GM21723 (cell line): ENCODE measurements around the gene SYCE3.
"Not testable (repeated sequence)": the region's sequence is repeated elsewhere in the genome, so short reads cannot be mapped to it uniquely, and the experiment has no call there.

Experiments
- ATAC-seq: cut with Tn5 transposase; IDR thresholded peaks from one replicate; pipeline ENCODE4 v1.9.1; 2021; ENCODE audit warnings: mild to moderate bottlenecking, moderate library complexity; ENCODE audit not compliant: unreplicated experiment

SYCE3 gene

GRCh38 chr22:50551160-50551752 lies 11.5 kb downstream of the SYCE3 start:
- no peak for ATAC-seq

DNA sequence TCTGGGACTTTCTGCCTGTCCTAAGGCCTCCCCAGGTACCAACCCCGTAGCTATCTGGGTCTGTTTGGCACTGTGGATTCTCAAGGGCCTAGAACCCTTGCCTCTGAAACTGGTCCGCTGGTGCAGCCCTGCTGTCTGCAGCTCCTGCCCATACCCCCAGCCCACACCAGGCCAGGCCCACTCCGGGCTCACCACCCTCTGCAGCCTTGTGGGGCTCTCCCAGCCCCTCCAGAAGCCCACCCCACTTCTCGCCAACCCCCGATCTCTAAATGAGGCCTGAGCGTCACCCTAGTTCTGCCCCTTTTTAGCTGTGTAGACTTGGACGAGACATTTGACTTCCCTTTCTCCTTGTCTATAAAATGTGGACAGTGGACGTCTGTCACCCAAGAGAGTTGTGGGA lies 12.3 kb downstream of the SYCE3 start:
- ATAC-seq: no peak

GRCh38 chr22:50548921-50549790 lies 13.6 kb downstream of the SYCE3 start:
- ATAC-seq: no peak

GRCh38 chr22:50548040-50548920 lies 14.4 kb downstream of the SYCE3 start:
- no peak for ATAC-seq

DNA sequence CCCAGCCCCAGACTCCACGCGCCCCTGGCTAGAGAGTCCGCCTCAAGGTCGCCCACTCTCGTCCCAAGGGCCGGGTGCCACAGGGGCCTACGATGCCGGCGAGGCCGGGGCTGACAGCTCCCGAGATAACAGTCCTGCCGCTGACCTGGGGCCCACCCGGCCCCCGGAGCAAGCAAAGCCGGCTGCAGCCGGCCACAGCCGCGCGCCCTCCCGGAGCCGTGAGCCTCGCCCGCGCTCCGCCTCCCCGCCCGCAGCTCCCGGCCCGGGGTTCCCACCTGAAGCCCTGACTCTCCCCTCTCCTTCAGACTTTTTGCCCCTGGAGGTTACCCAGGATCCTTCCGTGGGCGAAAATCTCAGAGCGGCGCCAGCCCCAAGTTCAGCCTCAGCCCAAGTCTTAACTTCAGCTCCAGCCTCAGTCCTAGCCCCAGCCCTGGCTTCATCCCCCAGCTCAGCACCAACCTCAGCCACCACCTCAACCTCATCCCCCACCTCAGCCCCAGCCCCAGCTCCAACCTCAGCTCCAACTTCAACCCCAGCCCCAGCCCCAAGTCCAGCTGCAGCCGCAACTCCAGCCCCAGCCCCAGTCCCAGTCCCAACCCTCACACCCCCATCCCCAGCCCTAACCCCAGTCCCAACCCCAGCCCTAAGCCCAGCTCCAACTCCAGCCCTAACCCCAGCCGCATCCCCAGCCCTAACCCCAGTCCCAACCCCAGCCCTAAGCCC lies 15.3 kb downstream of the SYCE3 start:
- no peak for ATAC-seq

- no peak for ATAC-seq
Observed at GRCh38 chr22:50546326-50547262, 16.1 kb downstream of the SYCE3 start.

DNA sequence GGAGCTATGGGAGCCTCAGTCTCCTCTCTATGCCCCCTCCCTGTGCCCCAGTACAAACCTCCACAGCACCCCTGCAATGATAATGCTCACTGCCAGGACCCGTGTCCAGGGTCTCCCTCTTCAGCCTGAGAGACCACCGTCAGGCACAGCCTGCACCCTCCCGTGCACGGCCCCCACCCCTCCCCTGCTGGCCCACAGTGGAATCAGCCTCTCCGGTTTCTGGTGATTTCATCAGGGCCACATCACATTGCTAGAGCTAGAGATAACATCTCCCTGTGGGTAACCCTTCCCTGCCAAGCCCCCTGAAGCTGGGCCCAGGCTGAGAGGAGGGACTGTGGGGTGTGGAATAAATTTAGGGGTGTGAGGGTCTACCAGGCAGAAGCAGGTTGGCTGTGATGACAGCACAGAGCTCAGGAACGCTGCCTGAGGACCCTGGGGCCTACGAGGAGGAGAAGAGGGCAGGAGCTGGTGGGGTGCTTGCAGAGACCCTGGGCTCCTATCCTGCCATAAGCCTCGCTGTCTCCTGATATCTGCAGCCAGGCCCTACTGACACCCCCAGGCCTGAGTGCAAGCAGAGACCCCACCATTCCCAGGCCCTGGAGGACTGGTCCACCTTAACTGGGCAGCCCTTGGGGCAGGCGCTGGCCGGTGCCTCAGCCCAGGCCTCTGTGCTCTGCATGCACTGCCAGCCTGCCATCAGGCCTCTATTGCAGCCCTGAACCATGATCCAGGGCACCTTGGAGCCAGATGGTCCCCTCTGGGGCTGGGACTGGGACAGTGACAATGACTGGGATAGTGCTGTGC lies 17.0 kb downstream of the SYCE3 start, which contains the start of gene KLHDC7B:
TSS of gene KLHDC7B (plus strand) at position 378 of the 804 bp plus-strand sequence. CDS start at position 723, 345 bp downstream.
- no peak for ATAC-seq

- ATAC-seq: no peak
Observed at GRCh38 chr22:50544746-50545253, 17.9 kb downstream of the SYCE3 start.

GRCh38 chr22:50544078-50544745 lies 18.5 kb downstream of the SYCE3 start:
- ATAC-seq: peak; percentile 32

GRCh38 chr22:50542416-50542927 lies 20.2 kb downstream of the SYCE3 start:
- no peak for ATAC-seq

- not testable (repeated sequence) for ATAC-seq
Observed at GRCh38 chr22:50541667-50542026, 21.1 kb downstream of the SYCE3 start.

GRCh38 chr22:50540381-50540780 lies 22.3 kb downstream of the SYCE3 start:
- no peak for ATAC-seq

- ATAC-seq: no peak
Observed at GRCh38 chr22:50537765-50538164, 25.0 kb downstream of the SYCE3 start.

DNA sequence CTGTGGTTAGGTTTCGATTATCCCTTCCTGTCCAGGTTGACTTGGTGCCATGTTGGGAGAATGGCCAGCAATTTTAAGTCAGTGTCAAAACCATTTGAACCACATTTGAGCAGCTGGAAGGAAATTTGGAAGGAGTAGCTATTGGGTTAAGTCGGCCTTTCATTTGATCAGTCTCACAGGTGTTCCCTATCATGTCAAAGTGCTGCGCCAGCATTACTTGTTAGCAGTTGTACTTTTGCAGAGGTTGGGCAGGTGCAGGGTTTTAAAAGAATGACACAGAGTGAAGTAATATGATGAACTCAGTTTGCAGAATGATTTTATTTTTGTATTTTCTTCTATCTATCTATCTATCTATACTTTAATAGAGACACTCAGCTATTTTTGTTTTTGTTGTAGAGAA lies 26.5 kb downstream of the SYCE3 start:
- ATAC-seq: no peak

DNA sequence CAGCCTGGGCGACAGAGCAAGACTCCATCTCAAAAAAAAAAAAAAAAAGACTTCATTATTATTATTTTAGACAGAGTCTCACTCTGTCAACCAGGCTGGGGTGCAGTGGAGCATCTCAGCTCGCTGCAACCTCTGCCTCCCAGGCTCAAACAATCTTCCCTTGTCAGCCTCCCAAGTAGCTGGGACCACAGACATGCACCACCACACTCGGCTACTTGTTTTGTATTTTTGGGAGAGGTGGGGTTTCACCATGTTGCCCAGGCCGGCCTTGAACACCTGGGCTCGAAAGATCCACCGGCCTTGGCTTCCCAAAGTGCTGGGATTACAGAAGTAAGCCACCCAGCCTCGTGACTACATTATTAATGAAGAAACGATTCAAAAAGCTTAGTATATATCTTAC lies 27.6 kb downstream of the SYCE3 start:
- ATAC-seq: no peak

DNA sequence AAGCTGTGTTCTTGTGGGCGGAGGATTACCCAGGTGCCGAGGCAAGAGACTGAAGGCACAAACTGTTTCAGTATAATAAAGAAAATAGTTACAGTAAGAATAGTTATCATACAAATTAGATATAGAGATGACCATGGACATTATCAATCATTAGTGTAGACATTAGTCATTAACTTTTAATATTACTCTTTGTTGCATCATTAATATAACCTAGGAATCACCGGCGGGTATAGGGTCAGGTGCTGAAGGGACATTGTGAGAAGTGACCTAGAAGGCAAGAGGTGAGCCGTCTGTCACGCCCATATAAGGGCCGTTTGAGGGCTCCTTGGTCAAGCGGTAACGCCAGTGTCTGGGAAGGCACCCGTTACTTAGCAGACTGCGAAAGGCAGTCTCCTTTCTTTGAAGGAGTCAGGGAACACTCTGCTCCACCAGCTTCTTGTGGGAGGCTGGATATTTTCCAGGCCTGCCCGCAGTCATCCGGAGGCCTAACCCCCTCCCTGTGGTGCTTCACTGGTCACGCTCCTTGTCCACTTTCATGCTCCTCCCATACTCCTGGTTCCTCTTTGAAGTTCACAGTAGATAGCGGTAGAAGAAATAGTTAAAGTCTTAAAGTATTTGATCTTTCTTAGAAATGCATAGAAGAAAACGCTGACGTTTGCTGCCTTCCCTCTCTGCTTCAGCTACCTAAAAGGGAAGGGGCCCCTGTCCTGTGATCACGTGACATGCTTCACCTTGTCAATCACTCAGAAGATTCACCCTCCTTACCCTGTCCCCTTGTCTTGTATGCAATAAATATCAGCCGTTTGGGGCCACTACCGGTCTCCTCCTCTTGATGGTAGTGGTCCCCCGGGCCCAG lies 28.6 kb downstream of the SYCE3 start:
- not testable (repeated sequence) for ATAC-seq
